GM19438 (cell line): ENCODE data around the gene PLPP7.
"Not testable (repeated sequence)": the region's sequence is repeated elsewhere in the genome, so short reads cannot be mapped to it uniquely, and the experiment has no call there.

Source experiments
- ATAC-seq: cut with Tn5 transposase; IDR thresholded peaks from one replicate; pipeline ENCODE4 v1.9.1; 2021; ENCODE audit warnings: low read depth; ENCODE audit not compliant: unreplicated experiment

The PLPP7 gene

GRCh38 chr9:131324736-131325679, 35.5 kb downstream of the PLPP7 start:
- no peak for ATAC-seq

DNA sequence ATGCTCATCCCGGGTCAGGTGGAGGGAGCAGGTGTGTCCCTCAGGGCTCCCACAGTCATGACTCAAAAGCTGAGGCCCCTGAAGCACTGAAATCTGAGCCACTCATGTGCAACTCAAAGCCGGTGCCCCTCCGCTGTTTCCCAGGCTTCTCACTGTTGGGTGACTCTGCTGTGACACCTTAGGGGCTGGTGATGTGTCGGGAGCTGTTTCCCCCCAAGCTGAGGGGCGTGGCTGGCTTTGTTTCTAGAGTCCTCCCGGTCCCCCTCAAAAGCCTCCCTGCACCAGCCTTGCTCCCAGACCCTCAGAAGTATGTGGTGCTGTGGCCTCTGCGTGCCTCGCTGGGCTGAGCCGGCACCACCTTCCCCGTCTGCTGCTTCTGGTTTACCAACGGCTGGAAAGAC, 39.7 kb downstream of the PLPP7 start:
- no peak for ATAC-seq

DNA sequence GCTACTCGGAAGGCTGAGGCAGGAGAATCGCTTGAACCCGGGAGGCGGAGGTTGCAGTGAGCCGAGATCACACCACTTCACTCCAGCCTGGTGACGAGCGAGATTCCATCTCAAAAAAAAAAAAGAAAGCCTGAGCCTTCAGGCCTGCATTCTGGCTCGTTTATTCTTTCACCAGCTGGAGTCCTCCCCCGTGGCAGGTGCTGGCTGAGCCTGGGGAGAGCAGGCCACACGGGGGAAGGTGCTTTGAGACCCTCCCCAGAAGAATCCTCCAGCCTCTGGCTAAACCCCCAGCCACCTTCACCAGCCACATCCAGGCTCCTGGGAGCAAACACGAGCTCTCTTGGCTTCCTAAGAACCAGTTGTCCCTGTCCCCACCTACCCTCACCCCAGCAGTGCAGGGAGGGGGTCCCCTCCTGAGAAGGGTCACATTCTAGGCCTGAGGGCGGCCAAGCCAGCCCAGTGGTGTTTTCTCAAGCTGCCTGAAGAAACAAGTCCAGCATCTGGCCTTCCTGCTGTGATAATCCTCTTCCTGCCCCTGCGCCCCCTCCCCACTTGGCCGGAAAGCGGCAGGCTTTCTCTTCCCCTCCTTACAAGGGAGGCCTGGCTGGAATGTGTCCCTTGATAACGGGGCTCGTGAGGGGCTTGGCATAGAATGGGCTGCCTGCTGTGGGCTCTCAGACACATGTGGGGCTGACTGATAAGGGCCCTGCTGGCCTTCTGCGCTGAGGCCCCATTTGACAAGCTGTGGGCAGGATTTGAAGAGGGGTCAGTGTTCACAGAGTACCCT, 41.5 kb downstream of the PLPP7 start:
- ATAC-seq, result no peak

- ATAC-seq, result not testable (repeated sequence)
Observed at GRCh38 chr9:131331996-131332395, 42.5 kb downstream of the PLPP7 start.

DNA sequence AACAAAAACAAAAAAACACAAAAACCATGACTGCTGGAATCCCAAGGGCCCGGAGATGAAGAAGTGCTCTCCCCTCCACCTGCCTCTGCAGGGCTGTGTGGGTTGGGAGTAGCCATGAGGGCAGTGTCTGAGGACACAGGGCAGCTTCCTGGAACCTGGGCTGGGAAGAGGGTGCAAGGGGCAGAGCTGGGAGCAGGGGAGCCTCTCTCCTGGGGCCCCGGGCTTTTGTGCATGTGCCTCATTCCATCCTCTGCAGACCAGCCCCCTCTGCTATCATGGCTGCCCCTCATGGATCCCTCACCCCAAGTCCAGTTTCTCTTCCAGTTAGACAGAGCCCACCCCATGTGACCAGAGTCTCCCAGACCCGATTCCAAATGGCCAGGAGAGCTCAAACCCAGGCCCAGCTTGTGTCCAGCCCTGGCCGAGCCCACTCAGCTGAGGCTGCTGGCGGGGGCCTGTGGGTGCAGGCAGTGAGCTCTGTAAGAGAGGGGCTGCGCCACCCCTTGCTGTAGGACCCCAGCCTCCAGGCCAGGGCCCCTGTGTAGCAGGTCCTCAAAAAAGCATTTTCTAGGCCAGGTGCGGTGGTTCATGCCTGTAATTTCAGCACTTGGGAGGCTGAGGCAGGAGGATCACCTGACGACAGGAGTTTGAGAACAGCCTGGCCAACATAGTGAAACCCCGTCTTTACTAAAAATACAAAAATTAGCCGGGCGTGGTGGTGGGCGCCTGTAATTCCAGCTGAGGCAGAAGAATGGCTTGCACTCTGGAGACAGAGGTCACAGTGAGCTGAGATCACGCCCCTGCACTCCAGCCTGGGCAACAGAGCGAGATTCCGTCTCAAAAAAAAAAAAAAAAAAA, 44.5 kb downstream of the PLPP7 start:
- ATAC-seq, result no peak

DNA sequence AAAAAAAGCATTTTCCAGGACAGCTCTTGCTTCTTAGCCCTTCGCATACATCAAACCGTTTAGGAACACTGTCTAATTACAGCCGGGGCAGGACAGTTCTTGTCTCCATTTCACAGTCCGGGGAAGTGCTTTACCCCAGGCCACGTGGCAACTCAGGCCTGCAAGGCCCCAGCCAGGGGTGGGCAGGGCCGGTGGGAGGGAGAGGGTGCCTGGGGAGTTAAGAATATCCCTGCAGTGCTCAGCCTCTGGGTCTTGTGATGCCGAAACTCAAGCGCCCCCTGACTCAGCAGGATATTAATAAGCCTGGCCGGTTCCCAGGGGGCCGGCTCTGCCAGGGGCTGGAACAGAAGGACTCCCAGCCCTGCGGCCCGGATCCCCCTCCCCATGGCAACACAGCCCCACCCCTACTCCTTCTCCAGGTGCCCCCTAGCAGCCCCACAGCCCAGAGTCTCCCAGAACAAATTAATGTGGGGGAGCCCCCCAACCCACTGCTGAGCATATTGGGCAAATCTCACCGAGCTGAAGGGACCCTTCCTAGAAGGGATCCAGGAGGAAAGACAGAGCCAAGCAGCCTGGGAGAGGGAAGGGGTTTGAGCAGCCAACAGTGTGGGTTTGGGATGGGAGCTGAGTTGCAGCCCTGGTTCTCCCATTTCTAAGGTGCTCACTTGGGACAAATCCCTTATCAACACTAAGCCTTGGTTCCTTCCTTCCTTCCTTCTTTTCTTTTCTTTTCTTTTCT, 45.3 kb downstream of the PLPP7 start:
- ATAC-seq, result no peak

DNA sequence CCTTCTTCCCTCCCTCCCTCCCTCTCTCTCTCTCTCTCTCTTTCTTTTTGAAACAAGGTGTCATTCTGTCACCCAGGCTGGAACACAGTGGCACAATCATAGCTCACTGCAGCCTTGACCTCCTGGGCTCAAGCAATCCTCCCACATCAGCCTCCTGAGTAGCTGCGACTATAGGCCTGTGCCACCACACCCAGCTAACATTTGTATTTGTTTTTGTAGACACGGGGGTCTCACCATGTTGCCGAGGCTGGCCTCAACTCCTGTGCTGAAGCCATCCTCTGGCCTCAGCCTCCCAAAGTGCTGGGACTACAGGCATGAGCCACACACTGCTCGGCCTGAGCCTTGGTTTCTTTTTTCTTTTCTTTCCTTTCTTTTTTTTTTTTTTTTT, 45.8 kb downstream of the PLPP7 start:
- ATAC-seq, result no peak

- no peak for ATAC-seq
Observed at GRCh38 chr9:131337131-131337848, 47.8 kb downstream of the PLPP7 start.

DNA sequence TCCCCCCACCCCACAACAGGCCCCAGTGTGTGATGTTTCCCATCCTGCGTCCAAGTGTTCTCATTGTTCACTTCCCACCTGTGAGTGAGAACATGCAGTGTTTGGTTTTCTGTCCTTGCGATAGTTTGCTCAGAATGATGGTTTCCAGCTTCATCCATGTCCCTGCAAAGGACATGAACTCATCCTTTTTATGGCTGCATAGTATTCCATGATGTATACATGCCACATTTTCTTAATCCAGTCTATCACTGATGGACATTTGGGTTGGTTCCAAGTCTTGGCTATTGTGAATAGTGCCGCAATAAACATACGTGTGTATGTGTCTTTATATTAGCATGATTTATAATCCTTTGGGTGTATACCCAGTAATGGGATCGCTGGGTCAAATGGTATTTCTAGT, 49.7 kb downstream of the PLPP7 start:
- ATAC-seq, result not testable (repeated sequence)

- ATAC-seq, result not testable (repeated sequence)
Observed at GRCh38 chr9:131344931-131345535, 55.5 kb downstream of the PLPP7 start.

DNA sequence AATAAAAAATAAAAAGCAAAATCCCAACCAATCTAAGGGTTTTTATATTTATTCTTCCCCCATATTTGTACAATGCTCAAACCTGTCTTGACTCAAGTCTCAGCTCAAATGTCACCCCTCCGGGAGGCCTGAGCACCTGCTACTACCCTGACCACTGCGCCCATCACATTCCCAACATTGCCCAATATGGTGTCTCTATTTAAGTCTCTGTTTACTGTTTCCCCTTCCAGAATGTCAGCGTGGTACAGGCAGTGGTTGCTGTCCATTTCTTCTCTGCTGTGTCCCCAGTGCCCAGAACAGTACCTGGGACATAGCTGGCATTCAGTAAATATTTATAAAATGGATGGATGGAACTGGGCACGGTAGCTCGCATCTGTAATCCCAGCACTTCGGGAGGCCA, 57.0 kb downstream of the PLPP7 start:
- ATAC-seq, result no peak

DNA sequence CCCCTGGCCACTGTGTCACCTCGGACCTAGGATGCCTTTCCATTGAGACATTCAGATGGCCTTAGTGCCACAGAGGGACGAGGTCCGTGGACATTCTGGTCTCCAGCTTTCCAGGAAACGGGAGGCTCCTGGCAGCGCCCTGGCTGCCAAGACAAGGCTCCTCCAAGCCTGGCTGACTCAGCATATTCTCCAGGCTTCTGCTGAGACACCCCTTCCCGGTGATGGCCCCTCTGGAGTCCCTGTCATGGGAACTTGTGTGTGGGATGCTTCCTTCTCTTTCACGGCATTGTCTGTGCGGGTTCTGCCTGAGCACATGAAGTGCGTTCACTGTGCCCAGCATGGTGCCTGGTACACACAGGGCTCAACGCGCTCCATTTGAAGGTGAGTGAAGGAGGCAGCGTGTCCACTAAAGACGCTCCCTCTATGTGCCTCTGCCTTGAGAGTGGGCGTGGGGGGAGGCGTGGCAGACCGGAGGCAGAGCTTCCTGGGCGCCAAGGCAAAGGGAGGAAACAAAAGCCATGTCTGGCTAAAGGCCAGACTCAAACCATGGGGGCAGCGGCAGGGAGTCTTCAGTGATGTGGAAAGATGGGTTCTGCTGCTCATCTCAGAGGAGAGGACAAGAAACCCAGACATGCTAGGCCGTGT, 58.0 kb downstream of the PLPP7 start:
- no peak for ATAC-seq

DNA sequence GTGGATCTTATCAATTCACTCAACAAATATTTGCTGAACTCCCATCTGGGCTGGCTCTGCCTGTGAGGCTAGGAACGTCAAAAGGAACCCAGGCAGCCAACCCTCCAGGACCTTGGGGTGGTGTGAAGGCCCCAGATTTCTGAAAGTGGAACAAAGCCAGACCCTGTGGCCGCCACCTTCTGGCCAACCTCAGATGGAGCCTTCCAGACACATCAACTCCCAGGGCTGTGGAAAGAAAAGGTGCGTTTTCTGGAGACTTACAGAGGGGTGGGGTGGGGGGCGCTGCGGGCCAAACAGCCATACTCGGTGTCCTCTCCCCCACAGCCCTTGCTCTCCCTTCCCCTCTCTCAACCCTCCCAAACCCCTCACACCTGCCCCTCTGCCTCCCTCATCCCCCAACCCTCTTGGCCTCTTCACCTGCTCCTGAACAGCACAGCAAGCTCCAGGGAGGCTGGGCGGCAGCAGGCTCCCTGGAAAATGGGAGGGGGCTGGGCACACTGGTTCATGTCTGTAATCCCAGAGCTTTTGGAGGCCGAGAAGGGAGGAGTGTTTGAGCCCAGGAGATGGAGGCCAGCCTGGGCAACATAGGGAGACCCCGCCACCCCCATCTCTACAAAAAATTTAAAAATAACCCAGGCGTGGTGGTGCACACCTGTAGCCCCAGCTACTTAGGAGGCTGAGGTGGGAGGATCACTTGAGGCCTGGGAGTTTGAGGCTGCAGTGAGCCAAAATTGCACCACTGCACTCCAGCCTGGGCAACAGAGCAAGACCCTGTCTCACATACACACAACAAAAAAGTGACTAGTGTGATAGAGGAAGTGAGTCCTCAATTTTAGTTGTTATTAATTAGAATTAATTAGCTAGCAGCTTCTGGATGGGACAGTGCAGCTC, 59.4 kb downstream of the PLPP7 start:
- ATAC-seq, result no peak

DNA sequence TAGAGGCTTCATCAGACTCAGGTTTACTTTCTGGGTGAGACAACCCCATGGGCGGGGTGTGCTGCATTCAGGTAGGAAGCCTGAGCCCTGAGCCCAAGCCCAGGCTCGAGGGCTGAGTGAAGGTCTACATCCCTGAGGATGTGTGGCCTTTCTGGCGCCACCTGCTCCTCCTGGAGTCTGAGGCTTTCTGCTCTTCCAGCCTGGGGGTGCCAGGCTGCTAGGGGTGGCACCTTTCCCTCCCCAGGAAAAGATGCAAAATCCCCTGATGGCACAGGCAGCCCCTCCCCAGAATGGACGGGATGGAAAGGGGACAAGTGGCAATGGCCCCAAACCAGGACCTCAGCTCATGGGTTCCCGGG, 60.0 kb downstream of the PLPP7 start:
- no peak for ATAC-seq

- ATAC-seq, result no peak
Observed at GRCh38 chr9:131349881-131350563, 60.5 kb downstream of the PLPP7 start.

- ATAC-seq, result not testable (repeated sequence)
Observed at GRCh38 chr9:131356479-131356878, 67.0 kb downstream of the PLPP7 start.

DNA sequence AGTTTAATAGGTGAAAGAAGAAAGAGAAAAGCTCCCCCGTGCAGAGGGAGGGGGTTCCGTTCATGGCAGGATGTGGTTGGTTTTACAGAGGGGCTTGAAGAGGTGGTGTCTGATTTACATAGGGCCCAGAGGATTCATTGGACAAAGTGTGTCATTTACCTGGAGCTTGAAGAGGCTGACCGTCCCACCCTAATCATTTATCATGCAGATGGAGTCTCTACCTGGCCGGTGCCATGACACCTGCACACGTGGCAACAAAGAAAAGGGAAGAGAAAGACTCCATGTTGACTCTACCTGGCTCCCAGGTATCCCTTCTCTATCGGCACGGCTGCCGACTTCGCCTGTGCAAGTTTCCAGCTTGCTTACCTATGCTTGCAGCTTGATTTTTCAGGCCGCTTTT, 69.0 kb downstream of the PLPP7 start:
- no peak for ATAC-seq
